HG03354 (cell line): Measurements from ENCODE around the gene PLAC1.

ENCODE experiments used
- ATAC-seq: cut with Tn5 transposase; IDR thresholded peaks from one replicate; pipeline ENCODE4 v1.9.1; 2021; ENCODE audit warnings: mild to moderate bottlenecking; ENCODE audit not compliant: unreplicated experiment, poor library complexity, severe bottlenecking

Gene PLAC1, protein sequence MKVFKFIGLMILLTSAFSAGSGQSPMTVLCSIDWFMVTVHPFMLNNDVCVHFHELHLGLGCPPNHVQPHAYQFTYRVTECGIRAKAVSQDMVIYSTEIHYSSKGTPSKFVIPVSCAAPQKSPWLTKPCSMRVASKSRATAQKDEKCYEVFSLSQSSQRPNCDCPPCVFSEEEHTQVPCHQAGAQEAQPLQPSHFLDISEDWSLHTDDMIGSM

DNA sequence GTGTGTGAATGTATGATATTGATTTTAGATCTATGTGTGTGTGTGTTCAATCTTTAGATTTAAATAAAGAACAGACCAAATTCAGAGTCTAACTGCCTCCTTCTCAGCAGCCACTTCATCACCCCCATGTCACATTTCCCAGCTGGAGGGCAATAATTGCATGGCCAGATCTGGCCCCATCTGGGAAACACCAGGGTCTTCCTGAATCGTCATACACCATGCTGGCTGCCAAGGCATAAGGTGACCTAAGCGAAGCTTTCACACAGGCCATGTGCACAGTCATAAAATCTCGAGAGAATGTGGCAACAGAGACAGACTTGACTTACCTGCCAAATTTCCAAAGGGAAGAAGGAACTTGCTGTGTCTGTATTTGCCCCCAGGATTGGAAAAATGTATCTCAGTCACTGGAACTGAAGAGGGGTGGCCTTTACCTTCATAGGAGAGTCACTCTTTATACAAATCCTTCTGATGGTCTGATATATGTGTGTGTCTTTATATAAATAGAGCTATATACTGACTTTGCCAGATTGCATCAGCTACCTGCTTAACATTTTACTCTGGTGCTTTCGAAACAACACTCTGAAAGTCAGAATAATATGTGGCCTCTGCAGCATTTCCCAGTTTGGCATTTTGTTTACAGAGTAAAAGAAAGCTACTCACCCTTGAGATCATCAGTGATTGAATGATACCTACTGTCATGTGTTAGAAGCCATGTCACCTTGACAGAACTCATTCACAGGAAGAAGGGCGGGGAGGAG lies at the start of gene PLAC1:
Gene PLAC1 (minus strand): TSS at position 470 of the 758 bp plus-strand sequence. CDS start 91,789 bp downstream, outside the sequence.
- ATAC-seq, result no peak

DNA sequence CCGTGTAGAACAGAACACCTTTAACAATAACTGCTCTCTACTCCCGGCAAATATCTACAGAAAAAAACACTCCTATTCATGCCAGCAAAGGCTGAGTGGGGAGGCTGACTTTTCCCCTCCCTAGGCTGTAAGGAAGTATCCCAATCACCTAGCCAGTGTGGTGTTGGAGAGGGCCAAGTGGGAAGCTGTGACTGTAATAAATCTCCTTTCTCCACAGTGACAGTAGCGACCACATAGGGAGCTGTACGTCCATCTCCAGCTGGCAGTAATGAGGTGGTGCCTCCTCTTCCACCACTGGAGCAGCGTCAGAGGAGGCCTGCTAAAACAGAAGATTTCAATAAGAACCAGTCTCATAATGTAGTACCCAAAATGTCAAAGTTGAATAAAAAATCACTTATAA lies 47.9 kb upstream of the PLAC1 start:
- ATAC-seq, result no peak

GRCh38 chrX:134695999-134696398 lies 37.7 kb upstream of the PLAC1 start:
- no peak for ATAC-seq

DNA sequence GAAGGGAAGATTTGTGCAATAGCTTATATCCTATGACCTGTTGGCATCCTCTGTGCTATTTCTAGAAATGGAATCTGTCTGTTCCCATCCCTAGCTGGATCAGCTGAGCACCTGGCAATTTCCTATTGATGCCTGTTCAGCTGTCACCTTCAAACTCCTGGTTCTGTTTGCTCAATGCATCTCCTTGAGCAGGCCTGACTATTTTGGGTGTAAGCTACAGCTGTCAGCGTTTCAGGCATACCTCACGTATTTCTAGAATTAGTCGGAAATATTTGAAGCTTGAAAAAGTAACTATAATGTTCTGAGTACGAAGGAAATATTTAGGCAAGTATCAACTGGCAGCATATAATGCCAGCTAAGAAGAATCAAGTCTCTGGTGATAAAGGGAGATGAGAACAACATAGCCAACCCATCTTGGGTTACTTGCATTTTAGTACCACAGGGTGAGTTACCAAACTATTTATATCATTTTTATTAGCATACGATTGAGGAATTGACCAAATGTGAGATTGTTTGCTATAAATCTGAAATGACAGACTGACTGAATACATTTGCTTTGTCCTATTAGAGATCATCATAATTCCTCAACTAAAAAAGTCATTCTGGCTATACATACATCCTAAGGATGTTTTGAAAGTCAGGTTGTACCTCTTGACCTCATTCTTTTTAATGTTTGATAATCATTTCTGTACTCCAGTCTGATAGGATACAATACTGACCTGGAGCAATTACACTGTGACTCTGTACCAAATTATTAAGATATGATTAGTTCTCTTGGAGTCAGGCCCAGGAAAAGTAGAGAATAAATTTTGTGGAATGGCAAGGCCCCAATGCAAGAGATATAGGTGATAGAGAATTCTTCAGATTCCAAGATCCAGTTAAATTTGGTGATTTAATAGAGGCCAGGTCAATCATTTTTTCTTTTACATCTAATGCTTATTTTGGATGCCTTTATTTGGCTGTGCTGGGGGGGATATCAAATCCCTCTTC lies 36.4 kb upstream of the PLAC1 start:
- no peak for ATAC-seq

GRCh38 chrX:134693644-134694043 lies 35.4 kb upstream of the PLAC1 start:
- ATAC-seq, result no peak

DNA sequence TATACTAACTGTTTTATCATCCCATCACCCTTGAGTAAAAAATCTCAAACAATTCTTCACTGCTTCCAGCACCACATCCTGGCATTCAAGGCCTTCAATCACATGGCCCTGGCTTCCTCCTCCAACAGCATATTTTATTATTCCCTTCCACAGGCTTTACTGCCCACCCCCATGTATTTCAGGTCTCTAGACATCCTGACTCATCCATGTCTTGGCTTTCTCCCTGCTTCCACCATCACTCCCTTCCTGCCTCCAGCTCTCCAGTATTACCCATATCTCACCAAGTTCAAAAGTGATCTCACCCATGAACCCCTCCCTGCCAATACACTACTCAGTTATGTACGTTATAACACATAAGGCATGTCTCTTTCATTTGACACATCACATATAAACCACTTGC lies 34.7 kb upstream of the PLAC1 start:
- no peak for ATAC-seq

GRCh38 chrX:134692233-134692632 lies 34.0 kb upstream of the PLAC1 start:
- ATAC-seq, result no peak

DNA sequence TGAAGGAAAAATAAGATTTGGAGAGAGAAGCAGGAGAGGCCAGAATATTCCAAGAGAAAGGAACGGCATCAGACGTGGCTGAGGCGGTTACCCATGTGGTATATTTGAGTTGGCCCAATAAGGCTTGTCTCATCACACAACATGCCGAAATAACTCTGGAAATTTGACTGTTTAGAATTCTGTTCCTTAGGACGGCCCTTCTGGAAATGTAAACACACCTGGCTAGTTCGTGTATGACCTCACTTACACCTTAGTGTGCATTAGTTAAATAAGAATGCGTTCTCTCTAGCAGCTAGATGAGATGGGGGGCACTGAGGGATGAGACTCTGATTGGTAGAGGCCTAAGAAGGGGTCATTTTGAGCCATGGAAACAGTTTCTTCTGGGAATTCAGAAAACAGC lies 33.2 kb upstream of the PLAC1 start:
- ATAC-seq, result no peak

- no peak for ATAC-seq
Observed at GRCh38 chrX:134688839-134689238, 30.6 kb upstream of the PLAC1 start.

GRCh38 chrX:134688031-134688823 lies 30.0 kb upstream of the PLAC1 start:
- no peak for ATAC-seq

- no peak for ATAC-seq
Observed at GRCh38 chrX:134685668-134686067, 27.4 kb upstream of the PLAC1 start.

DNA sequence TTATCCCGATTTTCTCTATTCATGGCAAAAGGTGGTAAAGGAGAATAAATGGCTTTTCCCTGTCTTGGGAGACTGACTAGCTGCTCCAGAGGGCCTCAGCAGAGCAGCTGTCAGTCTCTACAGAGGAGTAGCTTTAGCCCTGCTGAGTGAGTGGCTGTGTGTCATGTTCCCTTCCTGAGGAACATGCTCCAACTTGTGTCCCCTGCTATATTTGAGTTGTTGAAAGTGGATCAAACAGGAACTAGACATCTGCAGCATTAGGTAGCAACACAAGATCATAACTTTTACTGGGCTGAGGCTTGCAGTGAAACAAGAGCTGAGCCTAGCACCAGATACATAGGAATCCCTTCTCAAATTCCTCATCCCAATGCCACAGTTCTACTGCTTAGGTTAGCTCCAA lies 26.7 kb upstream of the PLAC1 start:
- no peak for ATAC-seq

- no peak for ATAC-seq
Observed at GRCh38 chrX:134683351-134684005, 25.2 kb upstream of the PLAC1 start.

DNA sequence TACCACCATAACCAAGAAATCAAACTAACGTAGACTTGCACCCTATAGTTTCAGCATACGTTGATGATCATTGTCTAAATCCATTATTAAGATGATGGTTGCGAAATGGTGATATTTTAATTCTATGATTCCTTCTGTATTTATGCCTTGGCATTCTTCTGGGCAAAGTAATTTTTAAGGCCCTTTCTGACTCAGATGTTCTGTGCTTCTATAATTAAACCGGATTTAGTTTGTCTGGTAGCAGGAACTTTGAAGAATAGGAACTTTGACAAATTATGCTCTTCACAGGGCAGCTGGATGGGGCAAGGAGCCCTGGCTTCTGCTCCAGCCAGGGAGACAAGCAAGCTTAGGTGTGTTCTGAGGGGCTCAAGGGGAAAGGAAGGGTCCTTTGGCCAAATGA lies 23.8 kb upstream of the PLAC1 start:
- no peak for ATAC-seq

DNA sequence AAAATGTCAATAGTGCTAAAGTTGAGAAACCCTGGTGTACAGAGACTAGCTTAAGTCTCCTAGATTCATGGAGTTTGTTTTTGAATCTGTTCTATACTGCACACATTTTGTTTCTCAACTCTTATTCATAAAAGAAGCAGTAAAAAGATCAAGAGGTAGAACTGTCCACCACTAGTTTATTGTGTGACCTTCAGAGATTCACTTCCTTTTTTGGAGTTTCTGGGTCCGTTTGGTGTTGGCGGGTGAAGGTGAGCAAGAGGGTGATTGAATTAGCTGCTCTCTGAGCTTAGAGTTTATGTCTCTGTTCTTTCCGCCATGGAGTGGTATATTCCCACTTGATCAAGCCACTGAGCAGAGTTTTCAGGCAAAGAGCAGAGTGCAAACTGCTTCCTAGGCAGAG lies 21.4 kb upstream of the PLAC1 start:
- no peak for ATAC-seq

DNA sequence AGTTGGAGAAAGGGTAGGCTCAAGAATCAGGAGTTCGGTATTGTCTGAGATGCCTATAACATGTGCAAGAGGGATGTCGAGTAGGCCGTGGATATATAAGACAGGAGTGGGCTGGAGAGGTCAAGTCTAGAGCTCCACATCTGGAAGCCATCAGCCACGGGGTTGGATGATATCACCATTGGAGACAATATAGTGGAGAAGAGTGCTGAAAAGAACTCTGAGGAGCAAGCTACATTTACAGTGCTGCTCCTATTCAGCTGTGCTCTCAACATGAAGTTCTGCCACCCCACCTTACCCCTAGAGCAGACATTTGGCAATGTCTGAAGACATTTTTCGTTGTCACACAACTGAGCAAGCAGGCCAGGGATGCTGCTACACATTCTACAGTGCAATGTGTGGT lies 20.9 kb upstream of the PLAC1 start:
- ATAC-seq, result no peak

DNA sequence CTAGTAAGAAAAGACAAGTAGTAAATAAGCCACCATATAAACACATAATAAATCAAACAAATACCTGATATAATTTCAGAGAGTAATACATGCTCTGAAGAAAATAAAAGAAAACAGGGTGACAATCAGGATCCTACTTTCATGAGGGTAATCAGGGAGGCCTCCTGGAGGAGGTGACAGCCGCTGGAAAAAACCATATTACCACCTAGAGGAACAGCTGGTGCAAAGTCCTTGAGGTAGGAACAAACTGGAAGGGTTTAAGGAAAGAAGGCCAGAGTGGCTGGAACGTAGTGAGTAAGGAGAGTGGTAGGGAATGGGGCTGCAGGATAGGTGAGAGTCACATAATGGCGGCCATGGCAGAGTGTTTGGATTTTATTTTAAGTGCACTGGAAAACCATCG lies 19.1 kb upstream of the PLAC1 start:
- ATAC-seq, result no peak

DNA sequence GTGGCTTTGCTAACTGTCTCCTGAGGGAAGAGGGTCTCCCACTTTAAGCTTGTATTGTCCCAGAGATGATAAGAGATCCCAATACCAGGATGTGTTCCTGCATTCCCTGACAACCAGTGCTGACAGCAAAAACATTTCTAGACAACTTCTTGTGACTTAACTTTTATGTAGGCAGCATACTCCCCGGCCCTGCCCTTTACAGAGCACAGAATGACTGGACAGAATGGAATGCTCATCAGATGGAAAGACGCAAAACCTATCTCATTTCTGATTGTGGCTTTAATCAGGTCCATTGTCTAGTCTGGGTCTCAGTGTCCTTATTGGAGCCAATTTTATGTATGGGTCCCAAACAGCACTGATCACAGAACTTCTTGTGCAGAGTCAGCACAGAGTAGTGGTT lies 18.2 kb upstream of the PLAC1 start:
- ATAC-seq, result no peak

DNA sequence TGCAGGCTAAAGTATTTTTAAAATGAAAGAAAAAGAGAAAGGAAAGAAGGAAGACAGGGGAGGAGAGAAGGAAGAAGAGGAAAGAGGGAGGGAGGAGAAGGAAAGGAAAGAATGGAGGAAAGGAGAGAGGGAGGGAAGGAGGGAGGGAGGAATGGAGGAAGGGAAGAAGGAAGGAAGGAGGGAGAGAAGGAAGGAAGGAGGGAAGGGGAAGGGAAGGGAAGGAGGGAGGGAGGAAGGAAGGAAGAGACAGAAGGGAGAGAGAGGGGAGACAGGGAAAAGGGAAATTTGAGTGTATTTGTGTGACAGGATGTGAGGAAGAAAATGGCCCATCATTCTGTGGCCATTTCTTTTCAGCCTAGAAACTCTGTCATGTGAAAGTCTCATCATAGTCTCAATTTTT lies 14.9 kb upstream of the PLAC1 start:
- ATAC-seq, result no peak
